Fibroblast of peridontal ligament (primary cell): ENCODE measurements around the gene RNF182.
"Not testable (repeated sequence)": the region's sequence is repeated elsewhere in the genome, so short reads cannot be mapped to it uniquely, and the experiment has no call there.

ENCODE experiments used
- DNase-seq: peaks from one replicate; pipeline ENCODE4 v3.0.0-alpha.2; 2010; ENCODE audit errors: extremely low read depth

The RNF182 gene

GRCh38 chr6:13924949-13925881, at the start of gene RNF182:
Gene RNF182, plus strand, starts transcription at chr6:13924952. Its CDS starts 52,168 bp downstream, at chr6:13977120.
- DNase-seq, result no peak

- no peak for DNase-seq
These were observed 47.7 kb upstream of the RNF182 start for GRCh38 chr6:13877051-13877450.

- DNase-seq, result not testable (repeated sequence)
These were observed 44.6 kb upstream of the RNF182 start for GRCh38 chr6:13880061-13880663.

GRCh38 chr6:13881621-13882165, 43.1 kb upstream of the RNF182 start:
- DNase-seq, result no peak

- DNase-seq, result no peak
These were observed 40.8 kb upstream of the RNF182 start for GRCh38 chr6:13883966-13884365.

GRCh38 chr6:13884397-13884796, 40.4 kb upstream of the RNF182 start:
- DNase-seq, result no peak

- no peak for DNase-seq
These were observed 39.2 kb upstream of the RNF182 start for GRCh38 chr6:13885601-13886000.

- DNase-seq, result no peak
These were observed 37.8 kb upstream of the RNF182 start for GRCh38 chr6:13886949-13887348.

- no peak for DNase-seq
These were observed 32.6 kb upstream of the RNF182 start for GRCh38 chr6:13892017-13892645.

GRCh38 chr6:13902922-13903321, 21.8 kb upstream of the RNF182 start:
- no peak for DNase-seq

- no peak for DNase-seq
These were observed 21.4 kb upstream of the RNF182 start for GRCh38 chr6:13903364-13903763.

GRCh38 chr6:13907001-13907350, 17.8 kb upstream of the RNF182 start:
- DNase-seq, result no peak

- DNase-seq, result no peak
These were observed 17.0 kb upstream of the RNF182 start for GRCh38 chr6:13907614-13908215.

- peak; percentile 79 for DNase-seq
These were observed 15.8 kb upstream of the RNF182 start for GRCh38 chr6:13908955-13909381.

- DNase-seq, result no peak
These were observed 14.3 kb upstream of the RNF182 start for GRCh38 chr6:13910443-13910842.

GRCh38 chr6:13911337-13911736, 13.4 kb upstream of the RNF182 start:
- no peak for DNase-seq

GRCh38 chr6:13913226-13914001, 11.3 kb upstream of the RNF182 start:
- no peak for DNase-seq

GRCh38 chr6:13914351-13914750, 10.4 kb upstream of the RNF182 start:
- DNase-seq, result no peak

- DNase-seq, result no peak
These were observed 9.1 kb upstream of the RNF182 start for GRCh38 chr6:13915561-13916229.

- DNase-seq, result no peak
These were observed 8.4 kb upstream of the RNF182 start for GRCh38 chr6:13916230-13916944.
